GM18873 (cell line): Measurements from ENCODE around the gene RNF103.

Experiments
- ATAC-seq: cut with Tn5 transposase; IDR thresholded peaks from one replicate; pipeline ENCODE4 v1.9.1; 2021; ENCODE audit warnings: mild to moderate bottlenecking, moderate library complexity, moderate number of reproducible peaks; ENCODE audit not compliant: unreplicated experiment, low FRiP score

Gene RNF103

DNA sequence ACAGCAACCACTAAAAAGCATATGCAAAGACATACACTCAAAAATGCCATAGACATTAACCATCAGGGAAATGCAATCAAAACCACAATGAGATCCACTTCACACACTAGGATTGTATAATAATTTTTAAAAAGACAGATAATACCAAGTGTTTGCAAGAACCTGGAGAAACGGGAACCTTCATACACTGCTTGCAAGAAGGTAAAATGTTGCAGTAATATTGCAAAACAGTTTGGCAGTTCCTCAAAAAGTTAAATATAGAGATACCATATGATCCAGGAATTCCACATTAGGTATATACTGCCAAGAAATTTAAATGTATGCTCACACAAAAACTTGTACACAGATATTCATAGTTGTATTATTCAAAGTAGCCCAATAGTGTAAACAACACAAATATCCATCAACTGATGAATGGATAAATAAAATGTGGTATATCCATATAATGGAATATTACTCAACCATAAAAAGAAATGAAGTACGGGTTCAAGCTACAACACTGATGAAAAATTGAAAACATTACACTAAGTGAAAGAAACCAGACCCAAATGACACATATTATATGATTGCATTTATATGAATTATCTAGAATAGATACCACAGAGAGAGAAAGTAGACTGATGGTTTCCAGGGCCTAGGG lies 45.7 kb downstream of the RNF103 start:
- no peak for ATAC-seq

DNA sequence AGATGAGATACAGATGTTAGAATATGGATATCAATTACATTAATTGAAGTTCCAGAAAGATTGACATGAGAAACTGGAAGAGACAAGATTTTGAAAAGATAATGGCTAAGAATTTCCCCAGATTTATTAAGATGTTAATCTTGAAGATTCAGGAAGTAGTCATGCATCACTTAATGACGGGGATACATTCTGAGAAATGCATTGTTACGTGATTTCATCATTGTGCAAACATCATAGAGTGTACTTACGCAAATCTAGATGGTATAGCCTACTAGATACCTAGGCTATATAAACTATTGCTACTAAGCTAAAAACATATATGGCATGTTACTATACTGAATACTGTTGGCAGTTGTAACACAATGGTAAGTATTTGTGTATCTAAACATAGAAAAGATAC lies 53.6 kb downstream of the RNF103 start:
- no peak for ATAC-seq

DNA sequence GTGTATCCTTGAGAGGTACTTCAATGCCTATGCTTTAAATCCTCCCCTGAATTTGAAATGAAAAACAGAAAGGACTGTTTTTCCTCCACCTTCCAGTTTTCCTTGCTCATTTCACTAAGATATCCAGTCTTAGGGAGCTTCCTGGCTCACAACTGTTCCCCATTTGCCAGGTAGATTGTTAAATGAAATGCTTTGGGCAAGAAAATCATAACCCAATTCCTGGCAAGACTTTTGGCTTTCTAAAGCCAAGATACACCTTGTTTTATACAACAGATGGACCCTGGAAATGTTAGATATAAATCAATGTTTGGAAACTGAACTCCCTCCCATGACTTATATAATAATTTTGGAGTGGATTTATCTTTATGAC lies 56.9 kb downstream of the RNF103 start:
- ATAC-seq = no peak

DNA sequence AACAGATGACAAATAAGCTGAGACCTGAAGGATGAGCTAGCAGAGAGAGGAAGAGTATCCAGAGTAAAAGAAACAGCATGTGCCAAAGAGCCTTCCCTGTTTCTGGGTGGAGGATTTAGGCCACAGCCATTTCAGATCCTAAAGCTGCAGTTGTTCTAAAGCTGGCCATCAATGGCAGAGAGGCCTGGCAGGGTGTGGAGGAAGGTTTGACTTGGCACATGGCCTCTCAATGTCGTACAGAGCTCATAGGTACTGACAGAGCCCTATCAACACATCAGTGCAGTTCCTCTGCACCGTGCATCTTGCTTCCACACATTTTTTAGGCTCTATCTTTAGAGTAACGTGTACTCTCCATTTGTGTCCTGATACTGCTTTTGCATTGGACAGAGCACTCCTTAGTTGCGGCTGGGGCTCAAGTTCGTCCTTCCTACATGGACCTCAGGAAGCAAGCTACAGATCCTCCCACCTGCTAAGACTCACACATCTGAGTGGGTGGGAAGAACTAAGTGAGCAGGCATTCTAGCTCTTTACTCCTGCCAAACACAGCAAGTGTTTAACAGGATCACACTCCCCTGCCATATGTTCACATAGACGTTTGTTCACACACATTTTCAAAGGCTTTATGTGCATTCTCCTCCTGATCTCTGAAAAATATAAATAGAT lies 57.4 kb downstream of the RNF103 start:
- ATAC-seq = no peak

DNA sequence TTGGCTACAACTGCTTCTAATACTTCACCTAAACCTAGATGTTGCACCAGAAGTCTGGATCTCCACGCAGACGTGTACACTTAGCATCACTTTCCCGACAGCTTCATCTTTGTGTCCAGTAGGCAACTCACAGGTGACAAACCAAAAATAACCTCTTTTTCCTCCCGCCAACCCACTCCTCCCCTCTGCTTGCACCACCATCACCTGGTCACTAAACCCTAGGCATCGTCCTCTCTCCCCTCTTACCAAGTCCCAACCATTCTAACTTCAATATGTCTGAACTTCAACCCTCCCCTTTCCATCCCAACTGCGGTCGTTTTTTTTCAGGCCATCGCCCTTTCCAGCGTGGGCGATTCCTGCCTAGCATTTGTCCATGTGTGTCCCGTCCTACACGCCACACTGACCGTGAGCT lies 60.0 kb downstream of the RNF103 start:
- peak; percentile 3 for ATAC-seq

DNA sequence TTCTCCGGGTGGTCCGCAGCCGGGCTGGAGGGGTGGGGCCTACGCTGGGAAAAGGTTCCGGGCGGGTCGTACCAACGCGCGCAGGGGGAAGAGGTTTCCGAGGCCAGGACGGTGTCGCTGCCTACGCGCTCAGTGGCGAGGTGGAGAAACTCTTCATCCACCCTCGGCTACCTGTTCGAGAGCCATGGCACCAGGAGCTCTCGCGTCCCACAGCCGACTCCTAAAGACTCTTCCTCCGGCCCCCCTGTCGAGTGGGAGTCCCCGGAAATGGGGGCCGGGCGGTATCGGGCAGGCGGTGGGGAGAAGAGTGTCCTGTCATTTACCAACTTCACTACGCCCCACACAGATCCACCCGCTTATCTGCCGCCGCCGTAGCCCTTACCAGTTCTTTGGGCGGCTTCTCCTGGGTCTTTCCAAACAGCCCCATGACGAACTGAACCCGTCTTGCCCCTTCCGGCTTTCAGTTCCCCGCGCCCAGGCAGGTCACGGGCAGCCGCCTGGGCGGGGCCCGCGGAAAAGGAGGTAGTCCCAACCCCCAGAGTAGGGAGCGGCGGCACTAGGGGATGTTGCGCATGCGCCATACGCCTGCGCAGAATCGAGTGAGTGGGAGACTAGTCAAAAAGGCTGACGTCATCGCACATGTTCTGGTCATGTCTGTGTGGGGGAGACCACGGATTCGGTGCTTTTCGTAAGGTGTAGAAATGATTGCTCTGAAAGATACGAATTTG lies 60.6 kb downstream of the RNF103 start, which contains the start of gene CHMP3:
TSS of gene CHMP3 (minus strand) at position 522 of the 728 bp plus-strand sequence. CDS start at position 427, 95 bp downstream.
- ATAC-seq = peak; percentile 86

DNA sequence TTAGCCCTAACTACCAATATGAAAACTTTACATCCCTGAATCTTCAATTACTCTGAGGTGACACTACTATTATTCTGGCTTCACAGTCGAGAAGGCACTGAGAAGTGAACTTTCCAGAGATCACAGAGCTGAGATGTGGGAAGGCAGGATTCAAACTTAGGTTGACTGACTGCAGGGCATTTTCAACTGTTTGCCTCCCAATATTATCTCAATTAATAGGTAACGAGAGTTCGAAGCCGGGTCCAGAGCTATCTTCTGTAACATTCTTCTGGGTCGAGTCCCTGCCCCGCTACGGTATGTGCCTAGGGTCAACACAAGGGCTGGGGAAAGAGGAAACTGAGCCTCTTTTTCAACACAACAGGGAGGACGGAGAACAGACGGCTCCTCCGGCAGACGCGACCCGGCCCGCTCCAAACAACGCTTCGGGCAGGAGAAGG lies 61.2 kb downstream of the RNF103 start:
- ATAC-seq = peak; percentile 4

DNA sequence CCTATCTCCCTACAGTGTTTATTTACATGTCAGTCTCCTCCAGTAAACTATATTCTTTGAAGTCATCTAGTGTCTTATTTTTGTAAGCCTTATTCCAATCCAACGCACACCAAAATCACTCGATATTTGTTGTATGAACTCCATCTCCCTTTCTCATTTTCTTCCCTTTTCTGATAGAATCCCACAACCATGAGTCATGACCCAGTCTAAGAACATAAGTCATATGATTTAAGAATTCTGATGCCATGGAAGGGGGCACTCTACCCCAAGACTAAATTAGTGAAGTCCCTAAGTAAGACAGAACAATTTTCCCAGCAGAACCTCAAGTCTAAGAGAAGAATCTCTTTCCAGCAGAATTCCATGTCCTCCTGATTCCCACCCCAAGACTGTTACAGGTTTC lies 65.8 kb downstream of the RNF103 start:
- no peak for ATAC-seq

DNA sequence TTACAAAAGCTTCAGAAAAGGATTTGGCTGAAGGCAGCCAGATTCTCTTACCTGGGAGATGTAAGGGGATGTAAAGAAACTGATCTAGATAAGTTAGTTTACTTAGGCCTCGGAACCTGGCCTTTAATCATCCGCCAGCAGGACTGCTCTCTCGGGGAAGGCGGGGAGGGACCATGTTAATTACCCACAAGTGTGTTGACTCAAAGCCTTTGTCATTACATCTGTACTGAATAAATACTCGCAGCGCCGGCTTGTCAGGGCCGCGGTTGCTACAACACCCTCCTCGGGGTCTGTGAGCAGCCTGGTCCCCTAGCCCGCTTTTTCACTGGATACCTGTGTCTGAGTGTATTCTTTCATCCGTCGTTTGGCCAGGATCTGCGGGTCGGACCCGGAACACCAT lies 67.2 kb downstream of the RNF103 start:
- ATAC-seq = no peak
